HG02970 (cell line): ENCODE measurements around the gene TMEM185A.
"Not testable (repeated sequence)": the region's sequence is repeated elsewhere in the genome, so short reads cannot be mapped to it uniquely, and the experiment has no call there.

ENCODE experiments used
- ATAC-seq: cut with Tn5 transposase; IDR thresholded peaks from one replicate; pipeline ENCODE4 v1.9.1; 2021; ENCODE audit warnings: mild to moderate bottlenecking, moderate library complexity, moderate number of reproducible peaks; ENCODE audit not compliant: unreplicated experiment, low FRiP score

Gene TMEM185A

GRCh38 chrX:149628280-149628679 is 3.3 kb downstream of the TMEM185A start:
- no peak for ATAC-seq

GRCh38 chrX:149626829-149627228 is 4.8 kb downstream of the TMEM185A start:
- ATAC-seq: not testable (repeated sequence)

GRCh38 chrX:149619662-149620061 is 11.9 kb downstream of the TMEM185A start:
- not testable (repeated sequence) for ATAC-seq

- ATAC-seq: no peak
Measured at GRCh38 chrX:149618871-149619270, 12.7 kb downstream of the TMEM185A start.

GRCh38 chrX:149611623-149612175 is 19.9 kb downstream of the TMEM185A start:
- no peak for ATAC-seq

- no peak for ATAC-seq
Measured at GRCh38 chrX:149610511-149610910, 21.1 kb downstream of the TMEM185A start.

- ATAC-seq: no peak
Measured at GRCh38 chrX:149607699-149608098, 23.9 kb downstream of the TMEM185A start.

GRCh38 chrX:149605248-149605885 is 26.2 kb downstream of the TMEM185A start:
- ATAC-seq: not testable (repeated sequence)

GRCh38 chrX:149598603-149599002 is 33.0 kb downstream of the TMEM185A start:
- not testable (repeated sequence) for ATAC-seq

GRCh38 chrX:149595943-149596342 is 35.6 kb downstream of the TMEM185A start:
- not testable (repeated sequence) for ATAC-seq

- not testable (repeated sequence) for ATAC-seq
Measured at GRCh38 chrX:149595214-149595613, 36.4 kb downstream of the TMEM185A start, which contains the start of gene HSFX2. Gene HSFX2 (minus strand): TSS chrX:149595314. CDS start chrX:149594700, 614 bp downstream.

- ATAC-seq: not testable (repeated sequence)
Measured at GRCh38 chrX:149590993-149591392, 40.6 kb downstream of the TMEM185A start.

- ATAC-seq: not testable (repeated sequence)
Measured at GRCh38 chrX:149587359-149587758, 44.2 kb downstream of the TMEM185A start, which contains the start of gene MAGEA9B. Gene MAGEA9B (minus strand): TSS chrX:149587459. CDS start chrX:149583179, 4,280 bp downstream.

- not testable (repeated sequence) for ATAC-seq
Measured at GRCh38 chrX:149585631-149586030, 46.0 kb downstream of the TMEM185A start.

- ATAC-seq: peak; percentile 92
Measured at GRCh38 chrX:149573456-149573855, 58.1 kb downstream of the TMEM185A start.

GRCh38 chrX:149572743-149573142 is 58.8 kb downstream of the TMEM185A start:
- ATAC-seq: no peak

- ATAC-seq: no peak
Measured at GRCh38 chrX:149571770-149572169, 59.8 kb downstream of the TMEM185A start.

GRCh38 chrX:149570668-149571067 is 60.9 kb downstream of the TMEM185A start:
- no peak for ATAC-seq

GRCh38 chrX:149569770-149570169 is 61.8 kb downstream of the TMEM185A start:
- no peak for ATAC-seq

- ATAC-seq: no peak
Measured at GRCh38 chrX:149568701-149569296, 62.8 kb downstream of the TMEM185A start.

- no peak for ATAC-seq
Measured at GRCh38 chrX:149567621-149568417, 63.8 kb downstream of the TMEM185A start.
